Measurements from ENCODE around the gene RPL6. TPM values are rescaled to one million over a fixed set of nuclear protein-coding genes. Genes with fewer than 3 reads are reported as not detected.
"Not testable (repeated sequence)": the region's sequence is repeated elsewhere in the genome, so short reads cannot be mapped to it uniquely, and the experiment has no call there.

The RPL6 gene
- polyA plus RNA-seq, 1 donor = 3,473 TPM

DNA sequence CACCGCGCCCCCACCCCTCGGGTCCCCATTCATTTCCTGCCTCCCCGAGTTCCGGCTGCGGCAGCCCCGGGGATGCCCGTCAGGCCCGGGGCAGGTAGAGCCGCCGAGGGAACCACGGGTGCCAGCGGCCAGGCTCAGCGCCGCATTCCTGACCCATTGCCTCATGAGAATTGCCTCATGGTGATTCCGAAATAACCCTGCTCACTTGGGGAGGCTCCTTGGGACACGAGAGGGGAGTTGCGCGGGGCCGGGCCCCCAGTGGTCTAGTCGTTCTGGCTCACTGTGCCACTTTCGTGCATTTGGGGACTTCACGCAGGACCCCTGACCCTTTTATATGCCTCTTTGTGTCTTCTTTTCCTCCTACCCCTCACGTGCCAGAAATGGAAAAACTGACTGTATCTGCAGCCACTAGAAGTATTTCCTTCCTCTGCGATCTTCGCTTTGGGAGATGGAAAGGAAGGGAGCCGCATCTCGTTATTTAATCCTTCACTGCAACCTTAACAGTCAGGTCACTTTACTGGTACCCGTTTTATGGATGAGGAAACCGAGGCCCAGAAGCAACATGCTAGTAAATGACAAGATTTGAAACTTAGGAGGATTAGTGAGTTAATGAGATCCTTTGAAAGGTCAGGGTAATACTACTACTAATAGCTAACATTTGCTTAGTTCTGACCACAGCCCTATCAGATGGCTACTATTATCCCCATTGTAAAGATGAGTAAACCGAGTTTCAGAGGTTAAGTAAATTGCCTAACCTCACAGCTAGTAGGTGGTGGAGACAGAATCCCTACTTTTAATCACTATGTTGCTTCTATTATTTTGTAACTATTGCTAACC is 10.1 kb upstream of the RPL6 start:
- DNase-seq (ENCODE audit: low read depth) = no peak

DNA sequence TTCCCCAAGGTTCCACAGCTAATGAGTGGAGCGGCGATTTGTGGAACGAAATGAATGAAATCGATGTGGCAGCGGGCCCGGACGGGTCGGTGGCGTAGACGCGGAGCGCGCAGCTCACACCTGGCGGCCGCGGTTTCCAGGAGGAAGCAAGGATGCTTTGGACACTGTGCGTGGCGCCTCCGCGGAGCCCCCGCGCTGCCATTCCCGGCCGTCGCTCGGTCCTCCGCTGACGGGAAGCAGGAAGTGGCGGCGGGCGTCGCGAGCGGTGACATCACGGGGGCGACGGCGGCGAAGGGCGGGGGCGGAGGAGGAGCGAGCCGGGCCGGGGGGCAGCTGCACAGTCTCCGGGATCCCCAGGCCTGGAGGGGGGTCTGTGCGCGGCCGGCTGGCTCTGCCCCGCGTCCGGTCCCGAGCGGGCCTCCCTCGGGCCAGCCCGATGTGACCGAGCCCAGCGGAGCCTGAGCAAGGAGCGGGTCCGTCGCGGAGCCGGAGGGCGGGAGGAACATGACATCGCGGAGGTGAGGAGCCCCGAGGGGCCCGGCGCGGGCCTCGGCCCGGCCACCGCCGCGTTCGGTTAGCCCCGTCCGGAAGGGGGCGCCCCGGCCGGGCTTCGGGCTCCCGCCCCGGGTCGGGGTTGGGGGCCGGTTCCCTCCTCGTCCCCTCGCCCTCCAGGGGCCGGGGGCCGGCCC is 9.3 kb upstream of the RPL6 start, which contains the start of gene PTPN11:
Gene PTPN11, plus strand, starts transcription at position 340 of the 689 bp plus-strand sequence. Its CDS starts 165 bp downstream, at position 505.
- no peak for DNase-seq (ENCODE audit: low read depth)

DNA sequence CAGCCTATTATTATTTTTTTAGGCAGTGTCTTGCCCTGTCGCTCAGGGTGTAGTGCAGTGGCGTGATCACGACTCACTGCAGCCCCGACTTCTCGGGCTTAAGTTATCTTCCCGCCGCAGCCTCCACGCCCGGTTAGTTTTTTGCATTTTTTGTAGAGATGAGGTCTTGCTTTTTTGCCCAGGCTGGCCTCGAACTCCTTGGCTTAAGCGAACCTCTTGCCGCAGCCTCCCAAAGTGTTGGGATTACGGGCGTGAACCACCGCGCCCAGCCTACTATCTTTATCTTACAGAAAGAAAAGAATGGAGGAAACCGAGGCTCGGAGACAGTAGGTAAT is 8.8 kb upstream of the RPL6 start:
- DNase-seq (ENCODE audit: low read depth) = no peak

DNA sequence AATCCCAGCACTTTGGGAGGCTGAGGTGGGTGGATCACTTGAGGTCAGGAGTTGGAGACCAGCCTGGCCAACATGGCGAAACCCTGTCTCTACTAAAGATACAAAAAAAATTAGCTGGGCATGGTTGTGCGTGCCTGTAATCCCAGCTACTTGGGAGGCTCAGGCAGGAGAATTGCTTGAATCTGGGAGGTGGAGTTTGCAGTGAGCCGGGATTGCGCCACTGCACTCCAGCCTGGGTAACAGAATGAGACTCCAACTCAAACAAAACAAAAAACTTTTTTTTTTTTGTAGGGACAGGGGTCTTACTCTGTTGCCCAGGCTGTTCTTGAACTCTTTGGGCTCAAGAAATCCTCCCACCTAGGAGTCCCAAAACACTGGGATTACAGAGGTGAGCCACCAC is 6.1 kb upstream of the RPL6 start:
- DNase-seq (ENCODE audit: low read depth) = not testable (repeated sequence)

DNA sequence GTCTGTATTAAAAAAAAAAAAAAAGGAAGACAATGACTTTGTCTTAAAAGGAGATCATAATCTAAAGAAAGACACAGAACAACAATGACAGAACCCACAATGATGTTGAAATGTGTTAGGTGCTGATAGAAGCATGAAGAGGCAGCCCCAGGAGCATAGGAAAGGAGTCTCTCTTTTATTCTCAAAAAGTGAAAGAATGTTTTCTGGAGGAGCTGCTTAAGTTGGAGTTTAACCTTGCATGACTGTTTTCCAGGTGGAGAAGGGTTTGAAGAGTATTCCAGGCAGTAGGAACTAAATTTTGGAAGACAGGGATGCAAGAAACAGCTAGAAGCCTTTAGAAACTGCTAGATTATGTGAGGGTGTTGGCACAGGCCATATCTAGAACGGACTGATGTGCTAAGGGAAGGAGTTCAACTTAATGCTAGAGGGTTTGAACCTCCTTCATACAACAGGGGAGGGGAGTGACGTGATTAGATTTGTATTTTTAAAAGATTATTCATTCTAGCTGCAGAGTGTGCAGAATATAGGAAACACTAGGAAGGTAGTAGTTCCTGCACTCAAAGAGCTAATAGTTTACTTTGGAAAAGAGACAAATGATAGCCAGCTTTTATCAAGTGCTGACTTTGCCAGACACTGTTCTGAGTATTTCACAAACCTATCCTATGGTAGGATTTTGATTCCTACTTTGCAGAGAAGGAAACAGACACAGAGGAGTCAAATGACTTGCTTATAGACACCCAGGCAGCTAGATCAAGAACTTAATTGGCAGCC is 4.6 kb upstream of the RPL6 start:
- no peak for DNase-seq (ENCODE audit: low read depth)

DNA sequence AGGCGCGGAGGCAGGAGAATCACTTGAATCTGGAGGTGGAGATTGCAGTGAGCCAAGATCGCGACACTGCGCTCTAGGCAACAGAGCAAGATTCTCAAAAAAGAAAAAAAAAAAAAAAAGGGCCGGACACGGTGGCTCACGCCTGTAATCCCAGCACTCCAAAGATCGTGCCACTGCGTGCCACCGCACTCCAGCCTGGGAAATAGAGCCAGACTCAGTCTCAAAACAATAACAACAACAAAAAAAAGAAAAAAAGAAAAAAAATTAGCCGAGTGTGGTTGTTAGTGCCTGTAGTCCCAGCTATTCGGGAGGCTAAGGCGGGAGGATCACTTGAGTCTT is 470 bp upstream of the RPL6 start:
- no peak for DNase-seq (ENCODE audit: low read depth)

DNA sequence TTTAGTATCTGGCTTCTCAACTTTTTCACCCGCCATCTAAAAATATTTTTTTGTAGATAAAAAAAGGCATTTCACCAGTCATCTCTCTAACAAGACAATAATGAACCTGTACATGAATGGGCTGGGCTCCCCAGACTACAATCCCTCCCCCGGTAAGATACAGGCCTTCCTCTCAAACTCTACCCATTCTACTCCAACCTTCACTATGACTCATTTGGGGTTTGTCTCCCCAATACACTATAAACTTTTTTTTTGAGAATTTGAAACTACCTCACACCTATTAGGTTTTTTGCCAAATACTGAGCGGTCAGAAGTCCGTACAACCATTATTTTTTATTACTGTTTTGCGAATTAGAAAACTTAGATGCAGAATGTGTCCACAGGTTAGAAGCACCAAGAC is 784 bp downstream of the RPL6 start:
- no peak for DNase-seq (ENCODE audit: low read depth)

DNA sequence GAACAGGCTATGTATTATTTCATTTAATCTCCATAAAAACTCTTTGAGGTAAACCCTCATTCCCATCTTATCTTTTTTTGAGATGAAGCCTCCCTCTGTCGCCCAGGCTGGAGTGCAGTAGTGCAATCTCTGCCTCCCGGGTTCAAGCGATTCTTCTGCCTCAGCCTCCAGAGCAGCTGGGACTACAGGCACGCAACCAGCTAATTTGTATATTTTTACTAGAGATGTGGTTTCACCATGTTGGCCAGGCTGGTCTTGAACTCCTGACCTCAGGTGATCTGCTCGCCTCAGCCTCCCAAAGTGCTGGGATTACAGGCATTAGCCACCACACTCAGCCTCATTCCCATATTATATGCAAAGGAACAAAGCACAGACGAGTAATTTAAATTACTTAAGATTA is 1.7 kb downstream of the RPL6 start:
- not testable (repeated sequence) for DNase-seq (ENCODE audit: low read depth)

DNA sequence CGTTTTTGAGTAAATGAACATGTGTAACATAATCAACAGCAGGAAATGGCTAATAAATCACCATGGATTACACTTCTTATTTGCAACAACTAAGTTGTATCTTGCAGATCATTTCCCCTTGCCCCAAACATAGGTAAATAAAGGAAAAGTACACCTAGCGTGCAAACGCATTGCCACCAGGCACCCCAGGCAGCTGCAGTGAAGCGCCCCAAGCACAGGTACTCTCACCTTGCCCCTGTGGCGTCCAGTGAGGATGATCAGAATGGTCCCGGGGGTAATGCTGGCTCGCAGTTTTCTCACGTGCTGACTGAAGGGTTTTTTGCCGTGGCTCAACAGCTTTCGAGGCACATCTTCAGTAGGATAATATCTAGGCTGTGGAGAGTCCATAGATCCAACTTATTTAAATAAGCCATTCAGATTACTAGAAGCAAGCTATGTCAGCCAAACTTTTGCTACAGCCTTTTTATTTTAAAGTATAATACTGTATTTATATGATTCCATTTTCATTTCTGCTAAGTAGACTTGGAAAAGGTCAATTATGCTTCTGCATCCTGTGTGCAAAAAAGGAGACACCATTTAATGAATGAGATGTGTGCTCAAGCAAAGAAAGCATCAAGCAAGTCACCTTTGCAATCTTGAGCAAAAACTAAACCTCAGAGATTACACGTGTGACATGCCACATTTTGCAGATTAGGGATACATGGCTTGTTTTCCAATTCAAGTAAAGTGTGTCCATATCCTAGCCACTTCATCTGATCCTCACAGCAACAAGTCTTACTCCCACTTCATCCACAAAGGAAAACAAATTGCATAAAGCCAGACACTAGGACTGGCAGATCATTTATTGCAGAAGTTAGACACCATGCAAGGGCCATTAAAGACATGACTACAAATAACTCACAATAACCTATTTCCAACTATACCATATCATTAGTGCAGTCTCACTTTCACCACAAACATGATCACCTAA is 2.6 kb downstream of the RPL6 start:
- DNase-seq (ENCODE audit: low read depth) = no peak

DNA sequence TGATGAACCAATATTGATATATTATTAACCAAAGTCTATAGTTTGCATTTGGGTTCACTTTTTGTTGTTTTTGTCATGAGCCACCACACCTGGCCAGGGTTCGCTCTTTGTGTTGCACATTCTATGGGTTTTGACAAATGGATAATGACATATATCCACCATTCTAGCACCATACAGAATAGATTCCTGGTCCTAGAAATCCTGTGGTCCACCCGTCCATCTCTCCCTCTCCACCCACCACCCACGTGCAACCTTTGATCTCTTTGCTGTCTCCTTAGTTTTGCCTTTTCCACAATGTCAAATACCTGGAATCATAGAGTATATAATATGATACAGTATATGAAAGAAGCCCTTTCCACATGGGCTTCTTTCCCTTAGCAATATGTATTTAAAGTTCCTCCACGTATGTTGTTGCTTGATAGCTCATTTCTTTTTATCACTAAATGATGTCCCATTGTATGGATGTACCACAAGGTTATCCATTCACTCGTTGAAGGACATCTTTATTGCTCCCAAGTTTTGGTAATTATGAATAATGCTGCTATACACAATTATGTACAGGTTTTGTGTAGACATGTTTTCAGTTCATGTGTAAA is 7.4 kb downstream of the RPL6 start:
- DNase-seq (ENCODE audit: low read depth) = no peak

DNA sequence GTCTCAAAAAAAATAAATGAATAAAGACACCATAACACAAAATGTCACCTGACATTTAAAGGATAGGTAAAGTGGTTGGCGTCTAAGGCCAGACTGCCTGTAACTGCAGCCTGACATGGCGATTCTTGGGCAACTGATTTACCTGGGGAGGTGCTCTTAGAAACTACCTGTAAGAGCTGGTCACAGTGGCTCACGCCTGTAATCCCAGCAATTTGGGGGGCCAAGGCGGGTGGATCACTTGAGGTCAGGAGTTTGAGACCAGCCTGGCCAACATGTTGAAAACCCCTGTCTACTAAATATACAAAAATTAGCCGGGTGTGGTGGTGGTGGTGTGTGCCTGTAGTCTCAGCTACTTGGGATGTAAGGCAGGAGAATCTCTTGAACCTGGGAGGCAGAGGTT is 8.4 kb downstream of the RPL6 start:
- no peak for DNase-seq (ENCODE audit: low read depth)

DNA sequence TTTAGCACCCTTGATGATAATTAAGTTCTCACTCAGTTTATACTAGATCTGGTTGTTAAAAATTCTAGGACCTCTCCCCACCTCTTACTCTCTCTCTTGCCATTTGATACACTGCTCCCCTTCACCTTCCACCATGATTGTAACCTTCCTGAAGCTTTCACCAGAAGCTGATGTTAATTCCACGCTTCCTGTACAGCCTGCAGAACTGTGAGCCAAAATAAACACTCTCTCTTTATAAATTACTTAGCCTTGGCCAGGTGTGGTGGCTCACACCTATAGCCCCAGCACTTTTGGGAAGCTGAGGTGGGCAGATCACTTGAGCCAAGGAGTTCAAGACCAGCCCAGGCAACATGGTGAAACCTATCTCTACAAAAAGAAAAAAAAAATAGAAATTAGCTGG is 16.1 kb downstream of the RPL6 start:
- DNase-seq (ENCODE audit: low read depth) = no peak

DNA sequence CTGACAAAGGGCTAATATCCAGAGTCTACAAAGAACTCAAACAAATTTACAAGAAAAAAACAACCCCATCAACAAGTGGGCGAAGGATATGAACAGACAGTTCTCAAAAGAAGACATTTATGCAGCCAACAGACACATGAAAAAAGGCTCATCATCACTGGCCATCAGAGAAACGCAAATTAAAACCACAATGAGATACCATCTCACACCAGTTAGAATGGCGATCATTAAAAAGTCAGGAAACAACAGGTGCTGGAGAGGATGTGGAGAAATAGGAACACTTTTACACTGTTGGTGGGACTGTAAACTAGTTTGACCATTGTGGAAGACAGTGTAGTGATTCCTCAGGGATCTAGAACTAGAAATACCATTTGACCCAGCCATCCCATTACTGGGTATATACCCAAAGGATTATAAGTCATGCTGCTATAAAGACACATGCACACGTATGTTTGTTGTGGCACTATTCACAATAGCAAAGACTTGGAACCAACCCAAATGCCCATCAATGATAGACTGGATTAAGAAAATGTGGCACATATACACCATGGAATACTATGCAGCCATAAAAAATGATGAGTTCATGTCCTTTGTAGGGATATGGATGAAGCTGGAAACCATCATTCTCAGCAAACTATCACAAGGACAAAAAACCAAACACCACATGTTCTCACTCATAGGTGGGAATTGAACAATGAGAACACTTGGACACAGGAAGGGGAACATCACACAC is 19.3 kb downstream of the RPL6 start:
- DNase-seq (ENCODE audit: low read depth) = not testable (repeated sequence)

DNA sequence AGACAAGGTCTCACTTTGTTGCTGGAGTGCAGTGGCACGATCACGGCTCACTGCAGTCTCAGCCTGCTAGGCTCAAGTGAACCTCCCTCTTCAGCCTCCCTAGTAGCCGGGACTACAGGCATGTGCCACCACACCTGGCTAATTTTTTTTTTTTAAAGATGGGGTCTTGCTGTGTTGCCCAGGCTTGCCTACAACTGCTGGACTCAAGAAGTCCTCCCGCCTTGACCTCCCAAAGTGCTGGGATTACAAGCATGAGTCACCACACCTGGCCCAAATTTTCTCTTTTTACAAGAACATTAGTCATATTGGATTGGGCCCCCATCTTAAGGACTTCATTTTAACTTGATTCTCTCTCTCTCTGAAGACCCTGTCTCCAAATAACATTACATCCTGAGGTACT is 20.2 kb downstream of the RPL6 start:
- no peak for DNase-seq (ENCODE audit: low read depth)

DNA sequence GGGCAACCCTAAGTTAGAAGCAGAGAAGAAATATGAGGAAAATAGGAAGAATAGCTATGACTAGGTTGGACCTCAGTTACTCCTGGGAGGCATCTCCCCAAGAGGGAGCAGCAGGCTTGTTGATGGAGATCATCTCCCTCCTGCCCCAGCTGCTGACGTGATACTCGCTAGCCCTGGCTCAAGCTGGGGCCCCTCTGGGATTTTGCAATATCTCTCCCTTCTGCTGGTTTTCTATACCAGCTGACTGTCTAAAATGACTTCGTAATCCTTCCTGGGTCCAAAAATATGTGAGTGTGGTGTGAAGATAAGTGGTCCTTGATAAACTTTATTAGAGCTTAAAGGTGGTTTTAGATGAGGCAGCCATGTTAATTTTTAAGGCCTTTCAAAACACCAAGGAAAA is 22.7 kb downstream of the RPL6 start:
- DNase-seq (ENCODE audit: low read depth) = no peak

DNA sequence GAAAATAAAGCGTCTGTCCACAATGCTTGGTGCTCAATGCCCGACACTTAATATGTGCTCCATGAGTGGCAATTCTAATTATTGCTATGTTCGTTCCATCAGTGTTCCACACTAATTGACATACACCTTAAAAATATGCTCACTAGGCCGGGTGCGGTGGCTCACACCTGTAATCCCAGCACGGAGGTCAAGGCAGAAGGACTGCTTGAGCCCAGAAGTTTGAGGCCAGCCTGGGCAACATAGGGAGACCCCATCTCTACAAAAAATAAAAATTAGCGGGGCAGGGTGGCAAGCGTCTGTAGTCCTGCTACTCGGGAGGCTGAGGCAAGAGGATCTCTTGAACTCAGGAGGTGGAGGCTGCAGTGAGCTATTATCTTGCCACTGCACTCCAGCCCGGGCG is 26.5 kb downstream of the RPL6 start:
- DNase-seq (ENCODE audit: low read depth) = no peak

DNA sequence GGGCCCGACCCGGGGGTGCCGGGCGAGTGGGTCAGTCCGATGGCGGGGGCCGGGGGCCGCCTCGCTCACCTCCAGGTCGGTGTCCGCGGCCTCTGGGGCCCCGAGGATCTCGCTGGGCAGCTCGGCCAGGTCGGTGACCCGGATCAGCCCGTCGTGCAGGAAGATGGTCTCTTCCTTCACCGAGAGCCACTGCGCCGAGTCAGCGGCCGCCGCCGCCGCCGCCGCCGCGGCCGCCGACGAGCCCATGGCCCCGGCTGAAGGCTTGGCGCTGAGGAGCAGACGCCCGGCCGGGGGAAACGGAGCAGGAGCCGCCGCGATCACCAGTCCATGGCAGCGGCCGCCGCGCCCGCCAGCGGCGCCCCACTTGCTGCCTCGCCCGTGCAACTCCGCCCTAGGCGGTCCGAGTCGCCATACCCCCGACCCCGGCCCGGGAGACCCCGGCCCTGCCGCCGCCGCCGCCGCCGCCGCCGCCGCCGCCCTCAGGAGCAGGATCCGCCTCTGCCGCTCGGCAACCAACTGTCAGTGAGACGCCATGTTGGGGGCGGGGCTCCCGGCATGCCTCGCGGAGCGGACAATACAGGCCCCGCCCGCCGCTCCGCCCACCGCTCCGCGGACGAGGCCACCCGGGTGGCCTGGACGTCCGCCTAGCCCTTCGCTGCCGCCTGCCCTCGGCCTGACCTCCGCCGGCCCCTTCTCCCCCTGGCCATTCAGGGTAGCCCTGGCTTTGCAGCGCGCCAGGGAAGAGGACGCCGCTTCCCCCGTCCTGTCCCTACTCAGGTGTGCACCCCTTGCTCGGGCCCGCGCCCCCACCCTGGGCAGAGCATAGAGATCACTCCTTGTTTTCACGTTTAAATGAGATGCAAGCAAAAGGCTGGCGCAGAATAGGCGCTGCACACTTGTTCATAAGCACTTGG is 27.3 kb downstream of the RPL6 start, which contains the start of gene HECTD4:
Gene HECTD4, minus strand, starts transcription at position 549 of the 914 bp plus-strand sequence. Its CDS starts 303 bp downstream, at position 246.
- DNase-seq (ENCODE audit: low read depth) = peak; percentile 74

DNA sequence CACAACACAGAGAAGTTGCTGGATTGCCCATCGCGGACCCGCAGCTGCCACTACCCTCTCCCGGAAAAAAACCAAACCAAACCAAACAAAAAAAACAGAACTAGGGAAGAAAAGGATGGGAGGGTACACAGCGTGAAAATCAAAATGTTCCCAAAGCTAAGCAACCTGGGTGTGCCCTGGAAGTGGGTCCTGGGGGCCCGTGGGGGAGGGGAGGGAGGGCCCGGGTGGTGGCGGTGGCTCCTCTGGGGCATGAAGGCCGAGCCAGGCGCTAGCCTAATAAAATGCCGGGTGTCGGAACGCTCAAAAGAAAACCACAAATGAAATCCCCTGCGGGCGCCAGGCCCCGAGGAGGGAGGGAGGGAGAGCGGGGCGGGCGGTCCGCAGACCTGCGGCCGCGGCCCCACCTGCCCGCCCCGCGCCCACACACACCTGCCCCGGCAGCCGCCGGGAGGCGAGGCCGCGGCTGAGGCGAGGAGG is 28.0 kb downstream of the RPL6 start:
- DNase-seq (ENCODE audit: low read depth) = no peak
